Activated T-cell treated with anti-CD3 and anti-CD28 coated beads, Interleukin-2, amount 50 U/mL, for 1 hour (primary cell): ENCODE data around the gene MINDY4.

Experiments used
- DNase-seq: peaks from one replicate; pipeline ENCODE4 v3.0.0-alpha.2; 2020

The MINDY4 gene

GRCh38 chr7:30920584-30921539 is 149.6 kb downstream of the MINDY4 start:
- peak; percentile 8 for DNase-seq

- peak; percentile 8 for DNase-seq
These were observed 150.6 kb downstream of the MINDY4 start for GRCh38 chr7:30921540-30922401.

- DNase-seq = no peak
These were observed 151.4 kb downstream of the MINDY4 start for GRCh38 chr7:30922596-30922995.

DNA sequence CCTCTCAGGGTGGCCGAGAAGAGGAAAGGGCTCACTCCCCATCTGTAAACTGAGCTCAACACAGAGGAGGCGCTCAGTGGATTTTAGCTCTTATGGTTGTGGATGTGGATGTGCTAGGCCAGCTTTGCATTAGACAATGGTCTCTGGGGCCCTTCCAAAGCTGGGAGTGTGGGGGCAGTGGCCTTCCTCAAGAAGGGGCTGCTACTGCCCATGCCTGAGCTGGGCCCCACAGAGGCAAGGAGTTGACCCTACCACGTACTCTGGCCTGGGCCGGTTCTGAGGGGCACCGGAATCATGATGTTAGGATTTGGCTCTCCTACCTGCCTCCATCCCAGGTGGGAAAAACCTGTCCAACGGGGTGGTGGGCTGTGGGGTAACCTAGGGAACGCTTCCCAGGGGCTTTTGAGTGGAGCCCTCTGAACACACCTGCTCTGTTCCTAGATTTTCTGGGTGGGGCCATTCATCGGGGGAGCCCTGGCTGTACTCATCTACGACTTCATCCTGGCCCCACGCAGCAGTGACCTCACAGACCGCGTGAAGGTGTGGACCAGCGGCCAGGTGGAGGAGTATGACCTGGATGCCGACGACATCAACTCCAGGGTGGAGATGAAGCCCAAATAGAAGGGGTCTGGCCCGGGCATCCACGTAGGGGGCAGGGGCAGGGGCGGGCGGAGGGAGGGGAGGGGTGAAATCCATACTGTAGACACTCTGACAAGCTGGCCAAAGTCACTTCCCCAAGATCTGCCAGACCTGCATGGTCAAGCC is 152.0 kb downstream of the MINDY4 start:
- DNase-seq = peak; percentile 4

DNA sequence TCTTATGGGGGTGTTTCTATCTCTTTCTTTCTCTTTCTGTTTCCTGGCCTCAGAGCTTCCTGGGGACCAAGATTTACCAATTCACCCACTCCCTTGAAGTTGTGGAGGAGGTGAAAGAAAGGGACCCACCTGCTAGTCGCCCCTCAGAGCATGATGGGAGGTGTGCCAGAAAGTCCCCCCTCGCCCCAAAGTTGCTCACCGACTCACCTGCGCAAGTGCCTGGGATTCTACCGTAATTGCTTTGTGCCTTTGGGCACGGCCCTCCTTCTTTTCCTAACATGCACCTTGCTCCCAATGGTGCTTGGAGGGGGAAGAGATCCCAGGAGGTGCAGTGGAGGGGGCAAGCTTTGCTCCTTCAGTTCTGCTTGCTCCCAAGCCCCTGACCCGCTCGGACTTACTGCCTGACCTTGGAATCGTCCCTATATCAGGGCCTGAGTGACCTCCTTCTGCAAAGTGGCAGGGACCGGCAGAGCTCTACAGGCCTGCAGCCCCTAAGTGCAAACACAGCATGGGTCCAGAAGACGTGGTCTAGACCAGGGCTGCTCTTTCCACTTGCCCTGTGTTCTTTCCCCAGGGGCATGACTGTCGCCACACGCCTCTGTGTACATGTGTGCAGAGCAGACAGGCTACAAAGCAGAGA is 152.7 kb downstream of the MINDY4 start:
- DNase-seq = peak; percentile 7

DNA sequence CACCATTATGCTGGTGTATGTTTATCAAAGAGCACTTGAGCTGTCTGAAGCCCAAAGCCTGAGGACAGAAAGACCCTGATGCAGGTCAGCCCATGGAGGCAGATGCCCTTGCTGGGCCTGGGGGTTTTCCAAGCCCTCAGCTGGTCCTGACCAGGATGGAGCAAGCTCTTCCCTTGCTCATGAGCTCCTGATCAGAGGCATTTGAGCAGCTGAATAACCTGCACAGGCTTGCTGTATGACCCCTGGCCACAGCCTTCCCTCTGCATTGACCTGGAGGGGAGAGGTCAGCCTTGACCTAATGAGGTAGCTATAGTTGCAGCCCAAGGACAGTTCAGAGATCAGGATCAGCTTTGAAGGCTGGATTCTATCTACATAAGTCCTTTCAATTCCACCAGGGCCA is 153.4 kb downstream of the MINDY4 start:
- no peak for DNase-seq

DNA sequence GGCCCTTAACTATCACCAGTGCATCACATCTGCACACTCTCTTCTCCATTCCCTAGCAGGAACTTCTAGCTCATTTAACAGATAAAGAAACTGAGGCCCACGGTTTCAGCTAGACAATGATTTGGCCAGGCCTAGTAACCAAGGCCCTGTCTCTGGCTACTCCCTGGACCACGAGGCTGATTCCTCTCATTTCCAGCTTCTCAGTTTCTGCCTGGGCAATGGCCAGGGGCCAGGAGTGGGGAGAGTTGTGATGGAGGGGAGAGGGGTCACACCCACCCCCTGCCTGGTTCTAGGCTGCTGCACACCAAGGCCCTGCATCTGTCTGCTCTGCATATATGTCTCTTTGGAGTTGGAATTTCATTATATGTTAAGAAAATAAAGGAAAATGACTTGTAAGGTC is 153.9 kb downstream of the MINDY4 start:
- DNase-seq = no peak

GRCh38 chr7:30925913-30926312 is 154.7 kb downstream of the MINDY4 start:
- DNase-seq = peak; percentile 8

DNA sequence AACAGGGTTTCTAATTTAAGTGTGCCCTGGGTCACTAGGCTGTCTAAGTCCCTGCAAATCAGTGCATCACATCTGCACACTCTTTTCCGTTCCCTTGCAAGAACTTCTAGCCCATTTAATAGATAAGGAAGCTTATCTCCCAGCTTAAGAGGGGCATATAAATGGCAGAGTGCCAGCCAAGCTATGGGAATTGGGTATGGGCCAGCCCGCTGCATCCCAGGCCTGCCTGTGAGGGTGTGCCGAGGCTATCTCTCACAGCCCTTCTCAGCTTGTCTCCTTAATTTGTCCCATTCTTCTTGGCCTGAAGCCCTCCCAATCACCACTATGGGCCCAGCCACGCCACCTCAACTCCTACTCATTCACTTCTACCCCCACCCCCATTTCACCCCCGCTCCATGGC is 155.1 kb downstream of the MINDY4 start:
- DNase-seq = no peak

- no peak for DNase-seq
These were observed 155.8 kb downstream of the MINDY4 start for GRCh38 chr7:30927040-30927439.

GRCh38 chr7:30927559-30927958 is 156.3 kb downstream of the MINDY4 start:
- no peak for DNase-seq

DNA sequence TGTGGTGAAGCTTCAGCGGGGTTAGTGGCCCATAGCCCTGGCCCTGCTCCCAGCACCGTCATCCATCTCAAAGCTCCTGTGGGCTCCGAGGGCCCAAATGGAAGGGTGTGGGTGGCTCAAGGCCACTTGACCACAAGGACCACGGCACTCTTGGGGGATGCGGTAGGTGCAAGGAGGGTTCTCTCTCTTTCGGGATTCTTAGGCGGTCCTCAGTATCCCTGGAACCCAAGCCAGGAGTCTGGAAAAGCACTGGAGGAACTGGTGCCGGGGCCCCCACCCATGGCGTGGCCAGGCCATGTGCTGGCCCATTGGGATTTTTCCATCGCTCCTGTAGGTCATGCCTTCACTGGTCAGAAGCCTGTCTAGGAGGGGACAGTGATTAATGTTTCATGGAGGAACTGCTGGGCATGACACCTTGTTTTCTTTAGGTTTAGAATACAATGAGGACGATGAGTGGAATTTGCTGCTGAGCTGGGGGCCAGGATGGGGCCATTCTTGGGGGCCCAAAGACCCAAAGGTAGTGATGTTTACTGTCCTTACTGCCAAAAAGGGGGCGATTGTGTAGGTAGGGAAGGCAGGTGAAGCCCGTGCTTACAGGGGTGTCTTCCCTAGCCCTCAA is 157.1 kb downstream of the MINDY4 start:
- no peak for DNase-seq

DNA sequence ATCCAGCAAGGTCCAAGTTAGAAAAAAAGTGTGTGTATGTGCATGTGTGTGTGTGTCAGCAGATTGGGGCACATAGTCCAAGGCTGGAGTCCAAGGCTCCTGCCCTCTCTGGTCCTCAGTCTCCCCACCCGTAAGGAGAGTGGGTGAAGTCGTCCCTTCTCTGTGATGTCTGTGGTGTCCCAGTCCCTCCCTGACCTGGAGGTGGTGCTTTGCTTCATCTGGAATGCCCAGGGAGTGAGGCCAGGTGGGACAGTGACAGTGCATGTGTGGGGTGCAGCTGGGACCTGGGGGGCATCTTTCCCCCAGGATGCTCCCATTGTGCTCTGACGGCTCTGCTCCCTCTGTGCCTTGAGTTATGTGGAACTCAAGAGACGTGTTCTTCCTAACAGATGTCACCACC is 158.5 kb downstream of the MINDY4 start:
- no peak for DNase-seq

DNA sequence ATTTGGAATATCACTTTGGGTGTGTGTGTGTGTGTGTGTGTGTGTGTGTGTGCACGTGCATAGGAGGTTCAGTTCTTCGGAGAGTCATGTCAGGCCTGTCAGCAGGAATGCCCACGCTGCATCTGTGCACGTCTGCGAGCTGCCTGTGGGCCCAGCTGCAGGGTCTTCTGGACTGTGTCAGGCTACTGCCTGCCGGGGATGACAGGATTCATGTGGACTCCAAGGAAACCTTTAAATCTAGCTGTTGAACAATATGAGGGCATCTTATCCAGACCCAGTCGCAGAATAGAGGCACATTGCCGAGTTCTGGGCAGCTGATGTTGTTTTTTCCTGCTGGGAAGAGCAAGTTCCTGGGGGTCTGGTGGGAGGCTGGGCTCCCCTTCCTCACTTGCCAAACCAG is 159.4 kb downstream of the MINDY4 start:
- no peak for DNase-seq

GRCh38 chr7:30931161-30931928 is 160.1 kb downstream of the MINDY4 start:
- DNase-seq = no peak

DNA sequence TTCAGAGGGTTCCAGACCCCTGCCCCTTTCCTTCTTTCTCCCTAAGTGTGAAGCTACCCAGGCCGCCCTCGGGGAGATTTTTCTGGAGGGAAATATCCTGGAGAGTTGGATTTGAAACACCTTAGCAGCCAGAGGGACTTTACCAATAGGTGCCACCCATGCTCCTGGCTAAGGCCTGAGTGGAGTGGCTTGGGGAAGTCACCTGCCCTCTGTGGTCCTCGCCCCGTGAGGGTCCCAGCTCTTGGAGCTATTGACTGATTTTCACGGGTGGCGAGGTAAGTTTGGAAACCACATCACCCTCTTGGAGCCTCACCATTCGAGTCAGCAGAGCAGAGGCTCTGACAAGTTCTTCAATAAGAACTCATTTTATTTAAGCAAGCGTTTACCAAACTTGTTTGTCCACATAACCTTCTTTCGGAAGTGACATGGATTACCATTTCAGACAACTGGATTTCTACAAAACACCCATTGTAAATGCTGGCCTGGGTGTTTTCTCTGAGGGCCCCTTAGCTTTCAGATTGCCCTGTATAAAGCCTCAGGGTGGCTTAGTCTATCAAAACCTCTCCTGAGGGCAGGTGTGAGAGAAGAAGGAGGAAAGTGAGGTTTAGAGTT is 160.8 kb downstream of the MINDY4 start:
- no peak for DNase-seq

- no peak for DNase-seq
These were observed 161.3 kb downstream of the MINDY4 start for GRCh38 chr7:30932562-30932961.

- DNase-seq = no peak
These were observed 162.1 kb downstream of the MINDY4 start for GRCh38 chr7:30933124-30933974.

DNA sequence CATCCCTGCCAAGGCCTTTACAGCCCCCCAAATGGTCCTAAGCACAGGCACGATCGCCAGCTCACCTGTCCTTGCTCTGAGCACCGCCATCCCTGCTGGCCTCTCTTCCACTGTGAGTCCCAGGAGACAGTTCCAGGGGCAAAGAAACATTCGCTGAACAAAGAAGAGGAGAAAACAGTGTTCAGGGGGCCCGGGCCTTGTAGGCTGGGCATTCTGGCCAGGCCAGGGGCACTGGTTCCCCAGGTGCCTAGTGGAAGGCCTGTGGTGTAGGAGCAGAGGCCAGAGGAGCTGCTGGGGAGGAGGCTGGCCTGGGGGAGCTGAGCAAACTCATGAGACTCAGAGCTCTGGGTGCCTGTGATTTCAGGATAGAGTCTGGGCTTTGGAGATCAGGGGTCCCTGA is 163.0 kb downstream of the MINDY4 start:
- no peak for DNase-seq
